Tibial nerve (tissue), 4 donors: ENCODE measurements around the gene KRTAP1-5. TPM values are rescaled to one million over a fixed set of nuclear protein-coding genes. Genes with fewer than 3 reads are reported as not detected.

Experiments used
- DNase-seq, 2 donors: peaks; one replicate each; pipeline ENCODE4 v3.0.0-alpha.2; 2019; ENCODE audit warnings: low spot score in 2 of 2
- H3K27ac ChIP-seq, 4 donors: fragments of 200-600 bp; sonication (generic) in 3 of 4; one replicate each; pipeline ENCODE4 v1.5.1; 2017 to 2019; ENCODE audit warnings: mild to moderate bottlenecking in 1 of 4
- H3K27me3 ChIP-seq, 2 donors: fragments of 200-600 bp; sonication (generic) in 1 of 2; one replicate each; pipeline versions ENCODE4 v1.5.1 to v1.6.0; 2017 to 2019
- H3K36me3 ChIP-seq, 3 donors: fragments of 200-600 bp; sonication (generic); one replicate each; pipeline ENCODE4 v1.5.1; 2018 to 2019
- H3K4me1 ChIP-seq, 4 donors: fragments of 200-600 bp; sonication (generic) in 3 of 4; one replicate each; pipeline ENCODE4 v1.5.1; 2017 to 2019
- H3K4me3 ChIP-seq, 4 donors: fragments of 200-600 bp; sonication (generic) in 3 of 4; one replicate each; pipeline ENCODE4 v1.5.1; 2017 to 2019; ENCODE audit warnings: mild to moderate bottlenecking in 1 of 4, moderate library complexity in 1 of 4
- H3K9me3 ChIP-seq, 4 donors: fragments of 200-600 bp; sonication (generic) in 3 of 4; one replicate each; pipeline ENCODE4 v1.5.1; 2017 to 2019
- EP300 ChIP-seq, 2 donors: sonication (generic); formaldehyde crosslinking; IDR thresholded peaks; one replicate each; pipeline ENCODE4 v1.6.1; 2017; ENCODE audit warnings: antibody characterized with exemption in 2 of 2, mild to moderate bottlenecking in 1 of 2
- POLR2A ChIP-seq, 2 donors: fragments of 450-650 bp; IDR thresholded peaks; one replicate each; pipeline ENCODE4 v1.6.1; 2017; ENCODE audit warnings: antibody characterized with exemption in 2 of 2, mild to moderate bottlenecking in 2 of 2, moderate library complexity in 2 of 2
- WGBS, 2 donors: methylation state at CpG; one replicate each; pipeline ENCODE4 v1.1.5; 2018; 5-methylcytosine and 5-hydroxymethylcytosine counted together
- total RNA-seq, 4 donors: library from RNA; depleted of rRNA; stranded (reverse); fragments of >200 nt; gene quantifications; one replicate each; pipeline ENCODE4 v1.1.0, GENCODE V29; 2016
- TF ChIP-seq, protein P1 (sequence below), 5 experiments: fragments of 200-600 bp in 3 of 5; fragments of 450-650 bp in 2 of 5; sonication (generic) in 3 of 5; IDR thresholded peaks; one replicate each; pipeline ENCODE4 v1.5.1; 2016 to 2019; ENCODE audit warnings: antibody characterized with exemption in 5 of 5, mild to moderate bottlenecking in 3 of 5, moderate library complexity in 2 of 5

Gene KRTAP1-5
- total RNA-seq, 4 donors from 2014 or later, result 0.60 TPM; not detected in 3

DNA sequence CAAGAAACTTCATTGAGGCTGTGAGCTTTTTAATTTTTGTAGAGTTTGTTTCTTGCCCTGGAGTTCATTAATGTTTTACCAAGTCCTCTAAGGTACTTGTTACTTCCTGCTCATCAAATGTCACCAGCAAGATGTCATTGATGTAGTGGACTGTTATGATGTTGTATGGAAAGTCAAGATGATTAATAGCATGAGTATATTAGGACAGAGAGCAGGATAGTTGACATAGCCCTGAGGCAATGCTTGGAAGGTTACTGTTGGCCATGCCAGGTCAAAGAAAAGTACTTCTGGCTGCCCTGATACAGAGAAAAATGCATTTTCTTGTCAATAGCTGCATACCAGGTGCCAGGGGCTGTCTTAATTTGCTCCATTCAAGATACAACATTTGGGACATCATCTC, 6.7 kb downstream of the KRTAP1-5 start:
- H3K36me3 ChIP-seq, result no peaks in the 10 kb centered on the region
- H3K27ac ChIP-seq, result no peak overlapping the region
- H3K9me3 ChIP-seq, result no peaks in the 10 kb centered on the region
- no peak overlapping the region for H3K4me3 ChIP-seq
- TF ChIP-seq, protein P1, sequence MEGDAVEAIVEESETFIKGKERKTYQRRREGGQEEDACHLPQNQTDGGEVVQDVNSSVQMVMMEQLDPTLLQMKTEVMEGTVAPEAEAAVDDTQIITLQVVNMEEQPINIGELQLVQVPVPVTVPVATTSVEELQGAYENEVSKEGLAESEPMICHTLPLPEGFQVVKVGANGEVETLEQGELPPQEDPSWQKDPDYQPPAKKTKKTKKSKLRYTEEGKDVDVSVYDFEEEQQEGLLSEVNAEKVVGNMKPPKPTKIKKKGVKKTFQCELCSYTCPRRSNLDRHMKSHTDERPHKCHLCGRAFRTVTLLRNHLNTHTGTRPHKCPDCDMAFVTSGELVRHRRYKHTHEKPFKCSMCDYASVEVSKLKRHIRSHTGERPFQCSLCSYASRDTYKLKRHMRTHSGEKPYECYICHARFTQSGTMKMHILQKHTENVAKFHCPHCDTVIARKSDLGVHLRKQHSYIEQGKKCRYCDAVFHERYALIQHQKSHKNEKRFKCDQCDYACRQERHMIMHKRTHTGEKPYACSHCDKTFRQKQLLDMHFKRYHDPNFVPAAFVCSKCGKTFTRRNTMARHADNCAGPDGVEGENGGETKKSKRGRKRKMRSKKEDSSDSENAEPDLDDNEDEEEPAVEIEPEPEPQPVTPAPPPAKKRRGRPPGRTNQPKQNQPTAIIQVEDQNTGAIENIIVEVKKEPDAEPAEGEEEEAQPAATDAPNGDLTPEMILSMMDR (IDR thresholded peaks at IDR 0.05), result no peak
- TF ChIP-seq EP300 (IDR thresholded peaks at IDR 0.05), result no peak
- TF ChIP-seq POLR2A (IDR thresholded peaks at IDR 0.05), result no peak
- DNase-seq, result no peak
- no peaks in the 10 kb centered on the region for H3K27me3 ChIP-seq
- H3K4me1 ChIP-seq, result no peaks in the 10 kb centered on the region

DNA sequence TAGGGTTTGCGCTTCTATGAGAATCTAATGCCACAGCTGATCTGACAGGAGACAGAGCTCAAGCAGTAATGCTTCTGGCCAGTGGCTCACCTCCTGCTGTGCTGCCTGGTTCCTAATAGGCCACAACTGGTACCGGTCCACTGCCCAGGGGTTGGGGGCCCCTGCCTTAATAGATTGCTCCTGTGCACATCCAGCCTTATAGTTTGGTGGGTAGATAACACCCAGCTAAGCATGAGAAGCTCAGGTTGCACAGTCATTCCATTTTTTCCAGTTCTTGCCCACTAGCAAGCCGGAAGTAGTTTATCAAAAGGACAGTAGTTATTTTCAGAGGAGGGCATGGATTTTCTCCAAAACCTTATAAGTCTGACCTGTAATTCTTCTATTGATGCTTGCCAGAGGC, 7.6 kb downstream of the KRTAP1-5 start:
- 88 to 93% methylated on average over 3 of the region's 3 CpGs for WGBS, 2 donors
- TF ChIP-seq EP300 (IDR thresholded peaks at IDR 0.05) (no peak), POLR2A (IDR thresholded peaks at IDR 0.05) (no peak)
- TF ChIP-seq, protein P1 (IDR thresholded peaks at IDR 0.05), result no peak
- H3K4me3 ChIP-seq, result no peak overlapping the region
- no peak for DNase-seq
- no peak overlapping the region for H3K27ac ChIP-seq
- H3K4me1 ChIP-seq, result no peaks in the 10 kb centered on the region
- no peaks in the 10 kb centered on the region for H3K36me3 ChIP-seq
- no peaks in the 10 kb centered on the region for H3K27me3 ChIP-seq
- H3K9me3 ChIP-seq, result no peaks in the 10 kb centered on the region

DNA sequence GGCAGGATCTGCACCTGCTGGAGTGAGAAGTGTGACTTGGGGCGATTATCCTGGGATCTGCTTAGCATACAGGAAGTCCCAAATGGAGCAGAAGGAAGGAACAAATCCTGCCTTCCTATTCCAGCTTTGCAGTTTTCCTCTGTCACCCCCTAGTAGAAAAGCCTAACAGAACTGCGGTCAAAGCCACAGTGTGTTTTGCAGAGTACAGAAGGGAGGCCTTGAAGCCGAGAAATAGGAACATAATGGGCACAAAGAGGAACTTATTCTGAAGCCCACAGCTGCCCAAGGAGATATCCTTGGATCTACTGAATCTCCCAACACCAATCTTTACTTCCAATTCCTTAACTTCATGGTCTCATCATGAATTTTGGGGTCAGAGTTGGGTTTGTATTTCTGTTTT, 8.5 kb downstream of the KRTAP1-5 start:
- no peaks in the 10 kb centered on the region for H3K36me3 ChIP-seq
- no peaks in the 10 kb centered on the region for H3K27me3 ChIP-seq
- no peak for DNase-seq
- H3K9me3 ChIP-seq, result no peaks in the 10 kb centered on the region
- no peaks in the 10 kb centered on the region for H3K4me1 ChIP-seq
- 56 to 71% methylated on average over 3 of the region's 3 CpGs for whole genome bisulfite sequencing, 2 donors
- no peak for TF ChIP-seq POLR2A (IDR thresholded peaks at IDR 0.05)
- TF ChIP-seq, protein P1 (IDR thresholded peaks at IDR 0.05), result no peak
- TF ChIP-seq EP300 (IDR thresholded peaks at IDR 0.05), result no peak
- no peak overlapping the region for H3K27ac ChIP-seq
- H3K4me3 ChIP-seq, result no peak overlapping the region

DNA sequence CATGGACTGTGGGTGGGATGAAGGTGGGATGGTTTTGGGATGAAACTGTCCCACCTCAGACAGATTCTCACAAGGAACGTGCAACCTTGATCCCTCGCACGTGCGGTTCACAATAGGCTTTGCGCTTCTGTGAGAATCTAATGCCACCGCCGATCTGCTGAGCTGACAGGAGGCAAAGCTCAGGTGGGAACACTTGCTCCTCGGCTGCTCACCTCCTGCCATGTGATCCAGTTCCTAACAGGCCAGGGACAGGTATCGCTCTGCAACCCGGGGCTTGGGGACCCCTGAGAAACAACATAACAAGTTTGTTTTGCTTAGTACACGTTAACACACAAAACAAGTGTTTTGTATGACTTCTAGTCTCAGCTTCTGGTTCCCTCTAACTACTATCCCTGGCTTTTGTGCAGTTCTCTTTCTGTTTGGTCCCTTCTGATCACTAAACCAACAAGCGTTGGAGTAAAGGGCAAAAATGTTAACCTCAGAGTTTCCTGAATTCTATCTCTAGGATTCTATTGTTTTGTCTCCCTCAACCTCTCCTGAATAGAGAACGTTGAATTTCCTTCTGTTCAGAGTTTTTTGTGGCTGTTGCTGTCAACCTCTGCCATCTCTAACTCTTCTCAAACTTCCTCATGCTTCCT, 10.3 kb downstream of the KRTAP1-5 start:
- Histone ChIP-seq H3K4me1 (no peaks in the 10 kb centered on the region), H3K27ac (no peak overlapping the region), H3K4me3 (no peak overlapping the region), H3K9me3 (no peaks in the 10 kb centered on the region), H3K36me3 (no peaks in the 10 kb centered on the region), H3K27me3 (no peaks in the 10 kb centered on the region)
- no peak for DNase-seq
- 69 to 72% methylated on average over 13 of the region's 13 CpGs for WGBS, 2 donors
- TF ChIP-seq POLR2A (IDR thresholded peaks at IDR 0.05), result no peak
- no peak for TF ChIP-seq EP300 (IDR thresholded peaks at IDR 0.05)
- TF ChIP-seq, protein P1 (IDR thresholded peaks at IDR 0.05), result no peak

DNA sequence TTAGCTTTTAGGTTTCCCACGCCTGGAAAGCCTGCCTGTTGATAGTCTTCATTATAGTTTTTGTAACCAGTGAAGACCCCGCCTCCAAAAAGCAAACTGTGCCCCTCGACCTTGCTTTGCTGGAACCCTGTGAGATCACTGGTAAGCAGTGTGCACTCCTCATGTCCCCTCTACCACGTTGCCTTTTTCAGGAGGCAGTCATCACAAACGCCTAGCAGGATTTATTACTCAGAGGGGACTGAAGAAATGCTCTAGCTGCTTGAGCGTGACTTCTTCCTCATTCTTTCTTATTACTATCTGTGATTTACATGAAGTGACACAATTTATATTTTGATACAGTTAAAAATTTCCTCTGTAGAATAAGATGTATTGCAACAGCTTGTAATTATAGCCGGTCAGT, 11.6 kb downstream of the KRTAP1-5 start:
- DNase-seq, result no peak
- Histone ChIP-seq H3K4me1 (no peaks in the 10 kb centered on the region), H3K9me3 (no peaks in the 10 kb centered on the region), H3K27me3 (no peaks in the 10 kb centered on the region), H3K4me3 (no peak overlapping the region), H3K27ac (no peak overlapping the region), H3K36me3 (no peaks in the 10 kb centered on the region)
- WGBS, 2 donors, result 70 to 77% methylated on average over 7 of the region's 7 CpGs
- TF ChIP-seq, protein P1 (IDR thresholded peaks at IDR 0.05), result no peak
- TF ChIP-seq EP300 (IDR thresholded peaks at IDR 0.05) (no peak), POLR2A (IDR thresholded peaks at IDR 0.05) (no peak)
